Measurements from ENCODE around the gene ELF3. TPM values are rescaled to one million over a fixed set of nuclear protein-coding genes. Genes with fewer than 3 reads are reported as not detected.

ELF3 gene
- total RNA-seq, 1 donor = under 0.01 TPM

GRCh38 chr1:202007805-202008489, 2.4 kb upstream of the ELF3 start:
- Histone ChIP-seq H4K20me1 (ENCODE audit: insufficient read depth, low read length) (no peaks in the 10 kb centered on the region), H3K36me3 (ENCODE audit: insufficient read depth, low read length) (peaks cover 27% of the 10 kb centered on the region), H3K4me3 (ENCODE audit: insufficient read depth, low read length) (no peak overlapping the region), H3K27me3 (ENCODE audit: insufficient read depth, low read length) (no peaks in the 10 kb centered on the region), H2AFZ (ENCODE audit: low read length) (no peak overlapping the region), H3K4me1 (ENCODE audit: insufficient read depth, low read length) (no peaks in the 10 kb centered on the region), H3K79me2 (ENCODE audit: insufficient read depth, low read length) (no peaks in the 10 kb centered on the region), H3K4me2 (ENCODE audit: insufficient read depth, low read length) (no peak overlapping the region), H3K27ac (ENCODE audit: low read depth, low read length) (no peak overlapping the region), H3K9me3 (ENCODE audit: low read depth, low read length) (no peaks in the 10 kb centered on the region)
- TF ChIP-seq CTCF (IDR thresholded peaks at IDR 0.05; ENCODE audit: extremely low read depth, low read depth, low read length) = no peak
- DNase-seq (ENCODE audit: insufficient read length, low spot score, missing footprints) = peak; percentile 80

- H3K4me2 ChIP-seq (ENCODE audit: insufficient read depth, low read length) = no peak overlapping the region
Measured at GRCh38 chr1:202009326-202010179, 834 bp upstream of the ELF3 start.

GRCh38 chr1:202011994-202012393, 1.6 kb downstream of the ELF3 start:
- no peaks in the 10 kb centered on the region for H3K9me3 ChIP-seq (ENCODE audit: low read depth, low read length)
- no peak overlapping the region for H3K4me2 ChIP-seq (ENCODE audit: insufficient read depth, low read length)
- no peaks in the 10 kb centered on the region for H4K20me1 ChIP-seq (ENCODE audit: insufficient read depth, low read length)
- DNase-seq (ENCODE audit: insufficient read length, low spot score, missing footprints) = no peak
- H3K4me1 ChIP-seq (ENCODE audit: insufficient read depth, low read length) = no peaks in the 10 kb centered on the region
- TF ChIP-seq CTCF (IDR thresholded peaks at IDR 0.05; ENCODE audit: extremely low read depth, low read depth, low read length) = no peak
- no peaks in the 10 kb centered on the region for H3K36me3 ChIP-seq (ENCODE audit: insufficient read depth, low read length)
- H3K27me3 ChIP-seq (ENCODE audit: insufficient read depth, low read length) = no peaks in the 10 kb centered on the region
- H2AFZ ChIP-seq (ENCODE audit: low read length) = no peak overlapping the region
- no peaks in the 10 kb centered on the region for H3K79me2 ChIP-seq (ENCODE audit: insufficient read depth, low read length)
- no peak overlapping the region for H3K27ac ChIP-seq (ENCODE audit: low read depth, low read length)
- H3K4me3 ChIP-seq (ENCODE audit: insufficient read depth, low read length) = no peak overlapping the region

More at GRCh38 chr1:202009326-202010179, 834 bp upstream of the ELF3 start:
- Histone ChIP-seq H3K79me2 (ENCODE audit: insufficient read depth, low read length) (no peaks in the 10 kb centered on the region), H3K9me3 (ENCODE audit: low read depth, low read length) (no peaks in the 10 kb centered on the region), H3K36me3 (ENCODE audit: insufficient read depth, low read length) (peaks cover 13% of the 10 kb centered on the region), H3K27ac (ENCODE audit: low read depth, low read length) (no peak overlapping the region), H4K20me1 (ENCODE audit: insufficient read depth, low read length) (no peaks in the 10 kb centered on the region), H3K4me1 (ENCODE audit: insufficient read depth, low read length) (no peaks in the 10 kb centered on the region), H3K4me3 (ENCODE audit: insufficient read depth, low read length) (no peak overlapping the region), H2AFZ (ENCODE audit: low read length) (no peak overlapping the region), H3K27me3 (ENCODE audit: insufficient read depth, low read length) (no peaks in the 10 kb centered on the region)
- peak; percentile 98 for DNase-seq (ENCODE audit: insufficient read length, low spot score, missing footprints)
- peak; percentile 97 for TF ChIP-seq CTCF (IDR thresholded peaks at IDR 0.05; ENCODE audit: extremely low read depth, low read depth, low read length)
